Bronchial epithelial cell (primary cell): ENCODE results near the gene PSME3. TPM values are rescaled to one million over a fixed set of nuclear protein-coding genes. Genes with fewer than 3 reads are reported as not detected.
A peak's percentile ranks its signal among the peaks of the same experiment; 100 is the strongest.
"Not testable (repeated sequence)": the region's sequence is repeated elsewhere in the genome, so short reads cannot be mapped to it uniquely, and the experiment has no call there.

Source experiments
- DNase-seq: peaks from one replicate; pipeline ENCODE4 v3.0.0-alpha.2; 2010; ENCODE audit warnings: low read depth
- FAIRE-seq: peaks from 2 replicates; lab custom pipeline; 2011; peaks lifted over from hg19 to GRCh38; lab: Jason Lieb, UNC
- H3K27me3 ChIP-seq: 2 replicates; pipeline ENCODE4 v1.5.1; 2011; ENCODE audit warnings: low read length; ENCODE audit not compliant: control insufficient read depth, insufficient read depth
- H3K36me3 ChIP-seq: 2 replicates; pipeline ENCODE4 v1.5.1; 2011; ENCODE audit warnings: low read length; ENCODE audit not compliant: control insufficient read depth, insufficient read depth
- H3K4me3 ChIP-seq: 2 replicates; pipeline ENCODE4 v1.5.1; 2011; ENCODE audit warnings: mild to moderate bottlenecking, low read depth, low read length, control low read depth
- CTCF ChIP-seq: IDR thresholded peaks from 2 replicates; pipeline ENCODE4 v1.5.1; 2011; ENCODE audit warnings: mild to moderate bottlenecking, moderate library complexity, low read length, control low read depth, inconsistent platforms; ENCODE audit not compliant: insufficient read depth, severe bottlenecking
- total RNA-seq: library from RNA; depleted of rRNA; stranded (reverse); fragments of >200 nt; gene quantifications from 2 replicates; pipeline ENCODE4 v1.2.1, GENCODE V29; 2014

PSME3 gene
- total RNA-seq, 1 donor from 2014 or later, result 57.7 TPM

GRCh38 chr17:42849451-42850181, 16.4 kb downstream of the PSME3 start:
- no peak for TF ChIP-seq CTCF
- H3K36me3 ChIP-seq, result peaks cover 2% of the 10 kb centered on the region
- FAIRE-seq, result no peak
- no peaks in the 10 kb centered on the region for H3K27me3 ChIP-seq
- H3K4me3 ChIP-seq, result no peak overlapping the region
- no peak for DNase-seq

DNA sequence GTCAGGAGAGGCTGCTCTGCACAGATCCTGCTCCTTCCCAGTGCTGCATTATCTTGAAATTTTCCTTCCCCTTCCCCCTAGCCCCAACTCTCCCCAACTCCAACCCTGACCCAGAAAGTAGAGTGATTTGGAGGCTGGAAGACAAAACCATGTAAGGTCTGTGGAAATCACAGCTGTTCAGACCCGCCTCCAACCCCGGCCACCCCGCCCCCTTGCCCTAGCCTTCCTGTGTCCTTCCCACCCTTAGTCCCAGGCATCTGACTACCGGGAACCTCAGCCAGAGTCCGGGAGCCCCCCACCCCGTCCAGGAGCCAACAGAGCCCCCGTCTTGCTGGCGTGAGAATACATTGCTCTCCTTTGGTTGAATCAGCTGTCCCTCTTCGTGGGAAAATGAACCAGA, 17.8 kb downstream of the PSME3 start, which contains the start of gene AOC3:
AOC3 (plus strand) TSS at position 246 of the 400 bp plus-strand sequence; CDS start at position 391, 145 bp downstream.
- FAIRE-seq (no peak), DNase-seq (no peak)
- TF ChIP-seq CTCF, result no peak
- H3K27me3 ChIP-seq, result no peaks in the 10 kb centered on the region
- H3K4me3 ChIP-seq, result no peak within 1 kb of the TSS
- H3K36me3 ChIP-seq, result no peaks in the 10 kb centered on the region

DNA sequence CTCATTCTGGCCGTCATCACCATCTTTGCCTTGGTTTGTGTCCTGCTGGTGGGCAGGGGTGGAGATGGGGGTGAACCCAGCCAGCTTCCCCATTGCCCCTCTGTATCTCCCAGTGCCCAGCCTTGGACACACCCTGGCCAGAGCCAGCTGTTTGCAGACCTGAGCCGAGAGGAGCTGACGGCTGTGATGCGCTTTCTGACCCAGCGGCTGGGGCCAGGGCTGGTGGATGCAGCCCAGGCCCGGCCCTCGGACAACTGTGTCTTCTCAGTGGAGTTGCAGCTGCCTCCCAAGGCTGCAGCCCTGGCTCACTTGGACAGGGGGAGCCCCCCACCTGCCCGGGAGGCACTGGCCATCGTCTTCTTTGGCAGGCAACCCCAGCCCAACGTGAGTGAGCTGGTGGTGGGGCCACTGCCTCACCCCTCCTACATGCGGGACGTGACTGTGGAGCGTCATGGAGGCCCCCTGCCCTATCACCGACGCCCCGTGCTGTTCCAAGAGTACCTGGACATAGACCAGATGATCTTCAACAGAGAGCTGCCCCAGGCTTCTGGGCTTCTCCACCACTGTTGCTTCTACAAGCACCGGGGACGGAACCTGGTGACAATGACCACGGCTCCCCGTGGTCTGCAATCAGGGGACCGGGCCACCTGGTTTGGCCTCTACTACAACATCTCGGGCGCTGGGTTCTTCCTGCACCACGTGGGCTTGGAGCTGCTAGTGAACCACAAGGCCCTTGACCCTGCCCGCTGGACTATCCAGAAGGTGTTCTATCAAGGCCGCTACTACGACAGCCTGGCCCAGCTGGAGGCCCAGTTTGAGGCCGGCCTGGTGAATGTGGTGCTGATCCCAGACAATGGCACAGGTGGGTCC, 18.4 kb downstream of the PSME3 start:
- not testable (repeated sequence) for H3K36me3 ChIP-seq, DNase-seq, H3K4me3 ChIP-seq, H3K27me3 ChIP-seq
- peak; percentile 80 for FAIRE-seq

GRCh38 chr17:42852351-42852750, 19.2 kb downstream of the PSME3 start:
- FAIRE-seq (peak; percentile 7), DNase-seq (no peak)
- no peak overlapping the region for H3K4me3 ChIP-seq
- no peaks in the 10 kb centered on the region for H3K36me3 ChIP-seq
- H3K27me3 ChIP-seq, result no peaks in the 10 kb centered on the region
- no peak for TF ChIP-seq CTCF

DNA sequence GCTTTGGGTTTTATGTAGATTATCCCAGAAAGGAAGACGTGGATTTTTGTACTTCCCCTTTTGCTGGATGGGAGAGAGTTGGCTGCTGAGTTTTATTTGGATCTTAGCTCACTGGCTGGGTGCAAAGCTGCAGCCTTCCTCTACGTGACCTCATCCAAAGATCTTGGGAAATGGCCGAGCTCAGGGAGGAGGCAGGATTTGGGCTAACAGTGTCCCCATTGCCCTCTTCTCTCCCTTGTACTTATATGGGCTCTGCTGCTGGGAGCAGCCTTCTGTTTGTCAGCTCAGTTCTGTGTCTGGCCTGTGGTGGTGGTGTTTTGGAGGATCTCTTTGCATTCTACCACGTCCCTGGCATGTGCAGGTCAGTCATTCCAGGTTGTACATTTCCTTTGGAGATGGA, 19.8 kb downstream of the PSME3 start:
- Histone ChIP-seq H3K27me3 (no peaks in the 10 kb centered on the region), H3K4me3 (no peak overlapping the region), H3K36me3 (no peaks in the 10 kb centered on the region)
- FAIRE-seq (no peak), DNase-seq (no peak)
- TF ChIP-seq CTCF, result no peak

DNA sequence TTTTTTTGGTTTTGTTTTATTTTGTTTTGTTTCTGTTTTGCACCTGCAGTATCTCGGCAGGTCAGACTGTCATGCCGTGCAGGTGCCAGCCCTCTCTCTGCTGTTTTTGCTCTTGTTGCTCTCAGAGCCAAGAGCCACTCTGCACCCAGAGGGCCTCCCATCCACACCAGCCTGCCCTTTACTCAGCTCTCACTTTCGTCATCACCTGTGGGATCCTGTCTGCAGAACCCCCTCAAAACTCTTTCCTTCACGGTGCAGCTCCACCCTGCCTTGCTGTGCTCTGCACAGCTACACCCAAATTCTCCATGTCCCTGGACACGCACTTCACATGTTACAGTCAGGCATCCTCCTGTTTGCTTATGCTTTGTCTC, 20.4 kb downstream of the PSME3 start:
- no peak for DNase-seq
- FAIRE-seq, result no peak
- TF ChIP-seq CTCF, result no peak
- H3K4me3 ChIP-seq, result no peak overlapping the region
- no peaks in the 10 kb centered on the region for H3K36me3 ChIP-seq
- no peaks in the 10 kb centered on the region for H3K27me3 ChIP-seq
